Smooth muscle cell (in vitro differentiated cells): ENCODE results near the gene VWCE. TPM values are rescaled to one million over a fixed set of nuclear protein-coding genes. Genes with fewer than 3 reads are reported as not detected.
A peak's percentile ranks its signal among the peaks of the same experiment; 100 is the strongest.

Experiments used
- DNase-seq: peaks from one replicate; lab custom pipeline; 2025; ENCODE audit not compliant: unreplicated experiment; lab: John Stamatoyannopoulos, UW
- H2AFZ ChIP-seq: fragments of 200-600 bp; sonication (generic); 2 replicates; pipeline ENCODE4 v1.6.0; 2016; ENCODE audit warnings: antibody characterized with exemption, low read depth, mild to moderate bottlenecking
- H3F3A ChIP-seq: fragments of 200-600 bp; sonication (generic); 2 replicates; pipeline ENCODE4 v1.6.0; 2017; ENCODE audit warnings: antibody characterized with exemption, low read depth
- H3K27ac ChIP-seq: fragments of 200-600 bp; sonication (generic); 2 replicates; pipeline ENCODE4 v1.5.1; 2016; ENCODE audit warnings: low read depth, mild to moderate bottlenecking
- H3K27me3 ChIP-seq: fragments of 200-600 bp; sonication (generic); 2 replicates; pipeline ENCODE4 v1.6.1; 2016; ENCODE audit warnings: low read depth, mild to moderate bottlenecking
- H3K36me3 ChIP-seq: fragments of 200-600 bp; sonication (generic); 2 replicates; pipeline ENCODE4 v1.5.1; 2016; ENCODE audit warnings: low read depth
- H3K4me1 ChIP-seq: fragments of 200-600 bp; sonication (generic); 2 replicates; pipeline ENCODE4 v1.5.1; 2016; ENCODE audit warnings: low read depth
- H3K4me2 ChIP-seq: fragments of 200-600 bp; sonication (generic); 2 replicates; pipeline ENCODE4 v1.6.0; 2016; ENCODE audit warnings: mild to moderate bottlenecking
- H3K4me3 ChIP-seq: fragments of 200-600 bp; sonication (generic); 2 replicates; pipeline ENCODE4 v1.5.1; 2016; ENCODE audit warnings: mild to moderate bottlenecking
- H3K79me2 ChIP-seq: fragments of 200-600 bp; sonication (generic); 2 replicates; pipeline ENCODE4 v1.6.0; 2016; ENCODE audit warnings: low read depth, mild to moderate bottlenecking
- H3K9ac ChIP-seq: fragments of 200-600 bp; sonication (generic); 2 replicates; pipeline ENCODE4 v1.6.0; 2016; ENCODE audit warnings: low read depth
- H3K9me3 ChIP-seq: fragments of 200-600 bp; sonication (generic); replicated peaks from 2 replicates; pipeline ENCODE4 v1.5.1; 2016; ENCODE audit warnings: low read depth
- H4K20me1 ChIP-seq: fragments of 200-600 bp; sonication (generic); 2 replicates; pipeline ENCODE4 v1.6.0; 2016; ENCODE audit warnings: low read depth
- WGBS: methylation state at CpG from one replicate; pipeline ENCODE4 v1.1.7; 2016; ENCODE audit warnings: low lambda C conversion rate; 5-methylcytosine and 5-hydroxymethylcytosine counted together
- polyA plus RNA-seq: library from polyadenylated mRNA; unstranded; fragments of >200 nt; fragmentation: Nextera tagmentation; extraction: Ambion mirVana; gene quantifications from 2 replicates; pipeline ENCODE4 v1.2.1, GENCODE V29; 2016
- total RNA-seq: library from RNA; depleted of rRNA; stranded (reverse); fragments of >200 nt; gene quantifications from 2 replicates; pipeline ENCODE4 v1.2.3, GENCODE V29; 2014
- TF ChIP-seq, protein P1 (sequence below): fragments of 200-600 bp; sonication (generic); IDR thresholded peaks from 2 replicates; pipeline ENCODE4 v1.5.1; 2017; ENCODE audit warnings: borderline replicate concordance, mild to moderate bottlenecking, antibody characterized with exemption; ENCODE audit not compliant: insufficient read depth, poor library complexity, severe bottlenecking

VWCE gene
- total and polyA plus RNA-seq, 2 experiments from 2014 or later: 1.5 to 2.4 TPM

DNA sequence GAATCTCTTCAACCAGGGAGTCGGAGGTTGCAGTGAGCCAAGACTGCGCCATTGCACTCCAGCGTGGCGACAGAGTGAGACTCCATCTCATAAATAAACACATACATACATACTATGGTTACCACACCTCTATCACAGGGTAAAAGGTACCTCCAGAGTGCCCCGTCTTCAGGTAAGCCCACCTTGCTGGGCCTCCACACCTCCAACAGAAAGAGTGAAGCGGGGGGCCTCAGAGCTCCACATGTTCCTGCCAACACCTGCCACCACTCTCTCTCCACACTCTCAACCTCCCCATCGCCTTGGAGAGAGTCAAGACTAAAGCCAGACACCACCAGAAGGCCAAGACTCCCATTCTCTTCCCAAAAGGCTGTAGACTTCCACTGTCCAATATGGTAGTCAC lies 10.3 kb upstream of the VWCE start:
- Histone ChIP-seq H3K27me3 (no peaks in the 10 kb centered on the region), H3K9me3 (no peaks in the 10 kb centered on the region), H3K27ac (no peak overlapping the region), H3K4me3 (no peak overlapping the region), H3K79me2 (no peaks in the 10 kb centered on the region), H3K36me3 (peaks cover 24% of the 10 kb centered on the region), H4K20me1 (peaks cover 48% of the 10 kb centered on the region), H2AFZ (no peak overlapping the region), H3K4me2 (no peak overlapping the region), H3K4me1 (no peaks in the 10 kb centered on the region), H3F3A (no peaks in the 10 kb centered on the region), H3K9ac (no peak overlapping the region)
- TF ChIP-seq, protein P1, sequence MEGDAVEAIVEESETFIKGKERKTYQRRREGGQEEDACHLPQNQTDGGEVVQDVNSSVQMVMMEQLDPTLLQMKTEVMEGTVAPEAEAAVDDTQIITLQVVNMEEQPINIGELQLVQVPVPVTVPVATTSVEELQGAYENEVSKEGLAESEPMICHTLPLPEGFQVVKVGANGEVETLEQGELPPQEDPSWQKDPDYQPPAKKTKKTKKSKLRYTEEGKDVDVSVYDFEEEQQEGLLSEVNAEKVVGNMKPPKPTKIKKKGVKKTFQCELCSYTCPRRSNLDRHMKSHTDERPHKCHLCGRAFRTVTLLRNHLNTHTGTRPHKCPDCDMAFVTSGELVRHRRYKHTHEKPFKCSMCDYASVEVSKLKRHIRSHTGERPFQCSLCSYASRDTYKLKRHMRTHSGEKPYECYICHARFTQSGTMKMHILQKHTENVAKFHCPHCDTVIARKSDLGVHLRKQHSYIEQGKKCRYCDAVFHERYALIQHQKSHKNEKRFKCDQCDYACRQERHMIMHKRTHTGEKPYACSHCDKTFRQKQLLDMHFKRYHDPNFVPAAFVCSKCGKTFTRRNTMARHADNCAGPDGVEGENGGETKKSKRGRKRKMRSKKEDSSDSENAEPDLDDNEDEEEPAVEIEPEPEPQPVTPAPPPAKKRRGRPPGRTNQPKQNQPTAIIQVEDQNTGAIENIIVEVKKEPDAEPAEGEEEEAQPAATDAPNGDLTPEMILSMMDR: no peak
- WGBS: over 99% methylated on average over 7 of the region's 7 CpGs
- DNase-seq: no peak

DNA sequence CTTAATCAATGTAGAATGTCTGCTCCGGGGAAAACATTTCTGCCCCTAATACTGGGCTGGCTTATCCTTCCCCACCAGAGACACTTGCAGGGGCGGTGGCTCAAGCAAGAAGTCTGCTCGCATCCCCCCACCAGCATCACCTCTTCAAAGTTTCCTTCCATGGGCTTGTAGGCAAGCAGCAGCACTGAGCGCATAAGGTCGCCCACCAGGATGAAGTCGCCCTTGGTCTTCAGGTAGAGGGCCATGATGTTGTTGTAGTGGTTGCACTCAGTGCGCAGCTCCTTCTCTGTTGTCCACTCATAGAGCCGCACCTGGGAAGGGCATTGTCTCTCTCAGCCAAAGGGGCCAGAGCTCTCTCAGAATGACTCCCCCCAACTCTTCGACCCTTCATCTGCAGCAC lies 8.6 kb upstream of the VWCE start:
- H2AFZ ChIP-seq: no peak overlapping the region
- no peak overlapping the region for H3K9ac ChIP-seq
- WGBS: 97% methylated on average over 9 of the region's 9 CpGs
- H3K9me3 ChIP-seq: no peaks in the 10 kb centered on the region
- H3K36me3 ChIP-seq: peaks cover 21% of the 10 kb centered on the region
- no peaks in the 10 kb centered on the region for H3K79me2 ChIP-seq
- H3K27me3 ChIP-seq: no peaks in the 10 kb centered on the region
- no peak overlapping the region for H3K4me3 ChIP-seq
- TF ChIP-seq, protein P1: no peak
- H3K27ac ChIP-seq: no peak overlapping the region
- DNase-seq: no peak
- H3K4me1 ChIP-seq: no peaks in the 10 kb centered on the region
- peaks cover 59% of the 10 kb centered on the region for H4K20me1 ChIP-seq
- H3F3A ChIP-seq: peaks cover 4% of the 10 kb centered on the region
- H3K4me2 ChIP-seq: no peak overlapping the region

DNA sequence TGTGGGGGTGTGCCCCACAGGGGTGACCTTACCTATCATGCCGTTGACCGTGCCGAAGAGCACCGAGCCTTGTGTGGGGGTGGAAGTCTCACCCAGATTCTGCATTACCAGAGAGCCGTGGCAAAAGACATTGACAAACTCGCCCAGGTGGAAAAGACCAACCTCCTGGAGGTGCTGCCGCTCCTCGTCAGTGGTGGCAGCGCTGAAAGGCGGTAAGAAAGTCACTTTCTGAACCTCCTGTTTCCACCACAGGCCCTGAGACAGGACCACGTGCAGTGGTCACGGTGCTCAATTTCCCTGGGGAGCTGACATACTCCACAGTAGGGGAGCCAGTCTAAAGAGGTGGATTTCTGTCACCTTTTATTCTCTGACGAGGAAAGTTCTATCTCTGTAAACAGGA lies 7.4 kb upstream of the VWCE start:
- H3F3A ChIP-seq: peaks cover 7% of the 10 kb centered on the region
- no peaks in the 10 kb centered on the region for H3K27me3 ChIP-seq
- no peak overlapping the region for H3K27ac ChIP-seq
- no peaks in the 10 kb centered on the region for H3K4me1 ChIP-seq
- no peaks in the 10 kb centered on the region for H3K9me3 ChIP-seq
- peaks cover 58% of the 10 kb centered on the region for H4K20me1 ChIP-seq
- H3K4me2 ChIP-seq: no peak overlapping the region
- TF ChIP-seq, protein P1: no peak
- no peak for DNase-seq
- no peak overlapping the region for H3K4me3 ChIP-seq
- H3K36me3 ChIP-seq: peaks cover 17% of the 10 kb centered on the region
- H3K9ac ChIP-seq: no peak overlapping the region
- WGBS: 95% methylated on average over 13 of the region's 13 CpGs
- no peaks in the 10 kb centered on the region for H3K79me2 ChIP-seq
- no peak overlapping the region for H2AFZ ChIP-seq

DNA sequence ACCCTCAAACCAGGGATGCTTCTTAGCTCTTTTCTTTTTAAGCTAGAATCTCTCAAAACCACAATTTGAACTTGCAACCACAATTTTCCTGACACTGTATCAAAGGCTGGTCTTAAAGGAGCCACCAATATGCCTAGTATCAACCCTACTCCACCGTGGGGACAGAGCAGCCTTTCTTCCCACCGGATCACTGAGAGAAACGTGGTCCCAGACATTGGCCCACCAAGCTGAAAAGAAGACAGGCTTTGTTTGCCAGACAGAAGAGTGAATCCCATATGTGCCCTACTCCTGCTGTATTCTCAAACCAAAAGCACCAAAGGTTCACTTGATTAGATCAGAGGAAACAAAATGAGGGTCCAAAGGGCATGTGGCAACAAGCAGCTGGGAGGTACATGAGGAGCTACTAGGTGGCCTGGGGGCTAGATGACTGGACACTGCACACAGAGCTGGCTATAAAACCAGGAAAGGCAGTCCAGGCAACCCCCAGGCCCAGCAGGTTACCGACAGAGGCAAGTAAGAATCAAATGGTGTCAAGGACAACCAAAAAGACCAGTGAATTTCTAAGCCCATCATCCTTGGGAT lies 3.6 kb upstream of the VWCE start:
- DNase-seq: no peak
- Histone ChIP-seq H3K9ac (no peak overlapping the region), H3K27me3 (no peaks in the 10 kb centered on the region), H3K9me3 (no peaks in the 10 kb centered on the region), H3K27ac (peak overlapping the region; percentile 54), H3K4me1 (peaks cover 4% of the 10 kb centered on the region), H3F3A (peaks cover 21% of the 10 kb centered on the region), H3K4me3 (no peak overlapping the region), H3K79me2 (no peaks in the 10 kb centered on the region), H4K20me1 (peaks cover 20% of the 10 kb centered on the region), H2AFZ (no peak overlapping the region), H3K36me3 (peaks cover 17% of the 10 kb centered on the region), H3K4me2 (no peak overlapping the region)
- TF ChIP-seq, protein P1: no peak
- 89% methylated on average over 4 of the region's 4 CpGs for WGBS
